ENCODE results near the gene LRRC4C. TPM values are rescaled to one million over a fixed set of nuclear protein-coding genes. Genes with fewer than 3 reads are reported as not detected.

Gene LRRC4C
- total and polyA plus RNA-seq, 7 donors = 0.98 to 5.4 (median 3.0) TPM; not detected in 1

- H3K4me3 ChIP-seq = no peak overlapping the region
- no peaks in the 10 kb centered on the region for H3K36me3 ChIP-seq
- intact Hi-C loops (cut with DNase I) = no loop called here
- no peaks in the 10 kb centered on the region for H3K27me3 ChIP-seq
- no peak overlapping the region for H3K27ac ChIP-seq
- no peak for DNase-seq
- 31 to 68% methylated on average over 4 of the region's 4 CpGs for WGBS, 2 donors
- TF ChIP-seq CTCF (IDR thresholded peaks at IDR 0.05) (no peak), POLR2A (IDR thresholded peaks at IDR 0.05) (no peak), POLR2AphosphoS5 (IDR thresholded peaks at IDR 0.05) (no peak), EP300 (IDR thresholded peaks at IDR 0.05) (no peak)
- no peaks in the 10 kb centered on the region for H3K4me1 ChIP-seq
- peaks cover 0 to 4% (median 0%) of the 10 kb centered on the region in 4 donors for H3K9me3 ChIP-seq
These were observed 1292.6 kb downstream of the LRRC4C start for GRCh38 chr11:40166892-40167291.

- intact Hi-C loops (cut with DNase I) = no loop called here
- Histone ChIP-seq H3K27ac (no peak overlapping the region), H3K36me3 (no peaks in the 10 kb centered on the region), H3K9me3 (peaks cover 0 to 4% (median 0%) of the 10 kb centered on the region in 4 donors), H3K4me3 (no peak overlapping the region), H3K4me1 (no peaks in the 10 kb centered on the region), H3K27me3 (no peaks in the 10 kb centered on the region)
- 43 to 47% methylated on average over 4 of the region's 4 CpGs for WGBS, 2 donors
- no peak for TF ChIP-seq EP300 (IDR thresholded peaks at IDR 0.05)
- no peak for TF ChIP-seq POLR2A (IDR thresholded peaks at IDR 0.05)
- TF ChIP-seq CTCF (IDR thresholded peaks at IDR 0.05) = no peak
- TF ChIP-seq POLR2AphosphoS5 (IDR thresholded peaks at IDR 0.05) = no peak
- no peak for DNase-seq
These were observed 1296.3 kb downstream of the LRRC4C start for GRCh38 chr11:40162901-40163883.

- Histone ChIP-seq H3K36me3 (no peaks in the 10 kb centered on the region), H3K4me1 (no peaks in the 10 kb centered on the region), H3K27ac (no peak overlapping the region), H3K9me3 (peaks cover 0 to 4% (median 0%) of the 10 kb centered on the region in 4 donors), H3K27me3 (no peaks in the 10 kb centered on the region), H3K4me3 (no peak overlapping the region)
- intact Hi-C loops (cut with DNase I) = no loop called here
- no peak for TF ChIP-seq CTCF (IDR thresholded peaks at IDR 0.05)
- TF ChIP-seq EP300 (IDR thresholded peaks at IDR 0.05) = no peak
- no peak for TF ChIP-seq POLR2A (IDR thresholded peaks at IDR 0.05)
- no peak for TF ChIP-seq POLR2AphosphoS5 (IDR thresholded peaks at IDR 0.05)
- no peak for DNase-seq
- 63 to 69% methylated on average over 5 of the region's 5 CpGs for WGBS, 2 donors
These were observed 1297.5 kb downstream of the LRRC4C start for GRCh38 chr11:40161854-40162410.

- peaks cover 0 to under 1% (median 0%) of the 10 kb centered on the region in 4 donors for H3K9me3 ChIP-seq
- no peaks in the 10 kb centered on the region for H3K27me3 ChIP-seq
- intact Hi-C loops (cut with DNase I) = no loop called here
- TF ChIP-seq EP300 (IDR thresholded peaks at IDR 0.05) (no peak), POLR2A (IDR thresholded peaks at IDR 0.05) (no peak), POLR2AphosphoS5 (IDR thresholded peaks at IDR 0.05) (no peak), CTCF (IDR thresholded peaks at IDR 0.05) (no peak)
- H3K27ac ChIP-seq = no peak overlapping the region
- WGBS, 2 donors = 58 to 71% methylated on average over 3 of the region's 3 CpGs
- DNase-seq = no peak
- no peaks in the 10 kb centered on the region for H3K36me3 ChIP-seq
- H3K4me1 ChIP-seq = no peaks in the 10 kb centered on the region
- H3K4me3 ChIP-seq = no peak overlapping the region
These were observed 1299.0 kb downstream of the LRRC4C start for GRCh38 chr11:40160418-40160817.
